SH-SY5Y (cell line): Measurements from ENCODE around the gene ARHGAP31.

Experiments used
- GATA2 ChIP-seq: IDR thresholded peaks from 2 replicates; pipeline ENCODE4 v1.6.1; 2011; ENCODE audit warnings: mild to moderate bottlenecking, low read depth, low read length
- GATA3 ChIP-seq: IDR thresholded peaks from 2 replicates; pipeline ENCODE4 v1.6.1; 2011; ENCODE audit warnings: low read depth, mild to moderate bottlenecking, low read length, moderate library complexity

- no peak for TF ChIP-seq GATA3
- no peak for TF ChIP-seq GATA2
These were observed 80.9 kb downstream of the ARHGAP31 start for GRCh38 chr3:119375106-119375505.
